ENCODE results near the gene TMEM154. TPM values are rescaled to one million over a fixed set of nuclear protein-coding genes. Genes with fewer than 3 reads are reported as not detected.

Gene TMEM154
- total RNA-seq, 1 experiment from 2014 or later: 41.5 TPM

- no peaks in the 10 kb centered on the region for H3K27me3 Mint-ChIP-seq (ENCODE audit: insufficient read depth, unreplicated experiment)
- no peaks in the 10 kb centered on the region for H3K36me3 Mint-ChIP-seq (ENCODE audit: insufficient read depth, unreplicated experiment)
- POLR2A ChIA-PET: interaction anchor here (0.5 to 1.7 kb wide), 2 partner anchors 59 to 133 kb away, joined by 3 to 6 read pairs; partner anchors contain the start of gene FBXW7
- no peak overlapping the region for H3K4me3 Mint-ChIP-seq (ENCODE audit: unreplicated experiment)
- BruUV-seq (replicated peaks): no TSS peak
- no peak for TF ChIP-seq CTCF (IDR thresholded peaks at IDR 0.05; ENCODE audit: unreplicated experiment)
- no peak for DNase-seq (ENCODE audit: unreplicated experiment)
- intact Hi-C loops (cut with micrococcal nuclease): no loop called here
- peaks cover 5% of the 10 kb centered on the region for H3K4me1 Mint-ChIP-seq (ENCODE audit: insufficient read depth, unreplicated experiment)
- H3K9me3 Mint-ChIP-seq (ENCODE audit: unreplicated experiment): no peaks in the 10 kb centered on the region
- CTCF ChIA-PET: interaction anchor here (0.6 to 1.1 kb wide), 5 partner anchors 43 to 1359 kb away, joined by 3 to 4 read pairs (median 3); no protein-coding TSS in a partner anchor
- H3K27ac Mint-ChIP-seq (ENCODE audit: low read depth, unreplicated experiment): no peak overlapping the region
Observed at GRCh38 chr4:152594978-152595925, 84.5 kb downstream of the TMEM154 start.

DNA sequence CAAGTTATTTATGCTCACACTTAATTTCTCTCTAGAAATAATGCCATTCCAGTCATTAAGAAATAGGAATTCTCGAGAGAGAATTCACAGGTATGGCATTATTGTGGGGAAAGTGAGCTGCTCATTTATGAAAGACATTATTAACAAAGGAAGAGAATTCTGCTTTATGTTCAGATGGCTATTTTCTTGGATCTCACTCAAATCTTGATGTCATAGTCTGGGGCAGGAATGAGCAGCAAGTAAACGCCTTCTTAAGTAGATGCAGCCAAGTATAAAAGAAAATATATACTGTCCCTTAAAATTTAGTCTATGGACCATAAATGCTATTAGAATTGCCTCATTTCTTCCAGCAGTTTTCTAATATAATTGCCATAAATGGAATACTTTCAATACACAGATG, 85.7 kb downstream of the TMEM154 start:
- intact Hi-C loops (cut with micrococcal nuclease): no loop called here
- peaks cover 11% of the 10 kb centered on the region for H3K4me1 Mint-ChIP-seq (ENCODE audit: insufficient read depth, unreplicated experiment)
- no peak for DNase-seq (ENCODE audit: unreplicated experiment)
- TF ChIP-seq CTCF (IDR thresholded peaks at IDR 0.05; ENCODE audit: unreplicated experiment): no peak
- no peaks in the 10 kb centered on the region for H3K36me3 Mint-ChIP-seq (ENCODE audit: insufficient read depth, unreplicated experiment)
- H3K4me3 Mint-ChIP-seq (ENCODE audit: unreplicated experiment): no peak overlapping the region
- BruUV-seq (replicated peaks): no TSS peak
- no peaks in the 10 kb centered on the region for H3K27me3 Mint-ChIP-seq (ENCODE audit: insufficient read depth, unreplicated experiment)
- H3K27ac Mint-ChIP-seq (ENCODE audit: low read depth, unreplicated experiment): no peak overlapping the region
- H3K9me3 Mint-ChIP-seq (ENCODE audit: unreplicated experiment): no peaks in the 10 kb centered on the region
- ChIA-PET POLR2A (no interaction called here), CTCF (interaction anchor here (0.7 to 0.8 kb wide), 2 partner anchors 92 to 119 kb away, joined by 3 read pairs; no protein-coding TSS in a partner anchor)

DNA sequence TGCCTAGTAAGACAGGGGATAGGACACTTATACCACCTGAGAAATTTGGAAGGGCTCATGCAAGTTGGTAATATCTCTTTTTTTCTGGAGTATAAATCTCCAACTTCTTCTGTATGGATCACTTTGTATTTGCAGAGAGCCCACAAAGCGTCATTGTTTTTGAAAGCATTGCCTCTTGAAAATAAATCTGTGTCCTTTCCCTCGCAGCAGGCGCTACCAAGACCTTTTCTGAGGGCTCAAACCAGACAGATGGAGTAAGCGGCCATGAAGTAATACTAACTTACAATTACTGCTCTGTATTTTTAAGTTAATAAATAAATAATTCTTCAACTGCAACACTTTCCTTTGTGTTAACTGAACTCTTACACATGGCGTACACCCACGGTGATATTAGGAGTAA, 87.9 kb downstream of the TMEM154 start:
- CTCF ChIA-PET: no interaction called here
- no peak overlapping the region for H3K4me3 Mint-ChIP-seq (ENCODE audit: unreplicated experiment)

More for the DNA sequence above, 87.9 kb downstream of the TMEM154 start:
- intact Hi-C loops (cut with micrococcal nuclease): loop anchor here (2.0 kb wide), 1 partner anchor 55 kb away; the partner anchor contains the start of gene FBXW7
- no peak overlapping the region for H3K27ac Mint-ChIP-seq (ENCODE audit: low read depth, unreplicated experiment)
- no peaks in the 10 kb centered on the region for H3K36me3 Mint-ChIP-seq (ENCODE audit: insufficient read depth, unreplicated experiment)
- H3K4me1 Mint-ChIP-seq (ENCODE audit: insufficient read depth, unreplicated experiment): peaks cover 21% of the 10 kb centered on the region
- BruUV-seq (replicated peaks): no TSS peak
- DNase-seq (ENCODE audit: unreplicated experiment): no peak
- POLR2A ChIA-PET: interaction anchor here (2.8 kb wide), 2 partner anchors 42 to 90 kb away, joined by 13 to 18 read pairs; no protein-coding TSS in a partner anchor
- TF ChIP-seq CTCF (IDR thresholded peaks at IDR 0.05; ENCODE audit: unreplicated experiment): no peak
- H3K9me3 Mint-ChIP-seq (ENCODE audit: unreplicated experiment): no peaks in the 10 kb centered on the region
- no peaks in the 10 kb centered on the region for H3K27me3 Mint-ChIP-seq (ENCODE audit: insufficient read depth, unreplicated experiment)
